Measurements from ENCODE around the gene LAMA1.

Gene LAMA1

DNA sequence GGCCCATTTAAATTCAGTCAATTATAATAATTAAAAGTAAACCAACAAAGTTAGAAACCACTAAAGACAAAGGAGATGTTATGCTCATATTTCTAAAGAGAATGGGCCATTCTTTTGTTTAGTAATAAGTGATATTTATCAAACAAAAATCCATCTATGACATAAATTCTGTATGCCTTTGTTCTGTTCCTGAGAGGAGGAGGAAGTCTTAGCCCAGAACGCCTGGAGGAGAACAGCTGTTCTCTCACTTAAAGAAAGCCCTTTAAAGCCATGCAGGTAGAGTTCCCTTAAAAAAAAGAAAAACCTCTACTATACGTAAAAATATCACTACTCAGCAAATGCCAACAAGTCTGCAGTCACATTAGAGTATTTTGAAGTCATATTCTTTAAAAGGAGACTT is 15.5 kb downstream of the LAMA1 start:
- no peak overlapping the region for H2BK12ac ChIP-seq (ENCODE audit: low read length)
- H3K9me3 ChIP-seq (replicated peaks in 1 of 2; ENCODE audit: control insufficient read depth in 2 of 2, insufficient read depth in 1 of 2, low read depth in 1 of 2, low read length in 2 of 2) = peaks cover 0 to 24% of the 10 kb centered on the region in 2 donors
- no peak overlapping the region for H2BK120ac ChIP-seq (ENCODE audit: low read depth, low read length)
- WGBS, 2 donors (ENCODE audit: extremely low coverage in 2 of 2, insufficient read length in 2 of 2, insufficient replicate concordance in 1 of 2) = no CpG with 5 or more reads among the region's 2 CpGs
- no peak overlapping the region for H2AK5ac ChIP-seq (ENCODE audit: low read depth, low read length)
- no peak overlapping the region for H3K27ac ChIP-seq (replicated peaks; ENCODE audit: low read length)
- H3K79me1 ChIP-seq (ENCODE audit: low read depth, low read length) = peaks cover 10% of the 10 kb centered on the region
- no peak overlapping the region for H2BK15ac ChIP-seq (ENCODE audit: low read length)
- H3K36me3 ChIP-seq (replicated peaks in 1 of 2; ENCODE audit: control insufficient read depth in 2 of 2, insufficient read depth in 2 of 2, low read length in 2 of 2) = peaks cover 1 to 23% of the 10 kb centered on the region in 2 donors
- H3K23ac ChIP-seq (ENCODE audit: low read depth, low read length, poor library complexity) = no peak overlapping the region
- no peak overlapping the region for H3K4me2 ChIP-seq (ENCODE audit: insufficient read depth, low read length, poor library complexity, severe bottlenecking)
- H3K27me3 ChIP-seq (ENCODE audit: control insufficient read depth in 3 of 3, insufficient read depth in 3 of 3, low read depth in 1 of 3, low read length in 3 of 3) = no peaks in the 10 kb centered on the region
- no peak overlapping the region for H4K91ac ChIP-seq (ENCODE audit: low read depth, low read length, poor library complexity)
- H3K4me3 ChIP-seq (ENCODE audit: low read length in 2 of 2) = no peak overlapping the region
- no peak overlapping the region for H3K18ac ChIP-seq (ENCODE audit: low read length)
- no peak for DNase-seq (ENCODE audit: low spot score)
- H4K8ac ChIP-seq (ENCODE audit: low read depth, low read length) = no peak overlapping the region
- no peak overlapping the region for H3K9ac ChIP-seq (ENCODE audit: low read depth, low read length, poor library complexity)
- H3K14ac ChIP-seq (ENCODE audit: low read length) = no peak overlapping the region
- no peak overlapping the region for H2AFZ ChIP-seq (ENCODE audit: low read length)
- H3K4ac ChIP-seq (ENCODE audit: low read length) = no peak overlapping the region
- peaks cover 0 to 2% of the 10 kb centered on the region in 2 donors for H3K4me1 ChIP-seq (ENCODE audit: control insufficient read depth in 2 of 2, insufficient read depth in 1 of 2, low read depth in 1 of 2, low read length in 2 of 2)
- H2BK5ac ChIP-seq (ENCODE audit: low read length) = no peak overlapping the region

DNA sequence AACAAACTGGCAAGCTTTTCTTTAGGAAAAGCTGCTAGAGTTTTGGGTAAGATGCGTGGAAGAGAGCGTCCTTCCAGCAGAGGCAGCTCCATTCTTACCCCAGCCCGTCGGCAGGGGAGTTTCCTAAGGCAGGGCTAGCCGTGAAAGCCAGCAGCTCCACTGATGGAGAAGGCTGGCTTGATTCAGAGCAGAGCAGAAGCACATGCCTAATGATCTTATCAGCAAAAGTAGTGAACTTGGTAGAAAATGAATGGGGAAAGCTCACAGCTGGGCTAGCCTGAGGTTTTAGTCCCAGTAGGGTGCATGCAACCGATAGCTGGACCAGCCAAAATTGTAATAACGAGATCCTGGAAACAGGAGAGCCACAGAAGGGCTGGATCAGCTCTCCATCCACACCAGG is 20.8 kb downstream of the LAMA1 start:
- Histone ChIP-seq H3K18ac (ENCODE audit: low read length) (no peak overlapping the region), H4K8ac (ENCODE audit: low read depth, low read length) (no peak overlapping the region), H2BK5ac (ENCODE audit: low read length) (no peak overlapping the region), H2BK120ac (ENCODE audit: low read depth, low read length) (no peak overlapping the region), H2BK15ac (ENCODE audit: low read length) (no peak overlapping the region), H3K14ac (ENCODE audit: low read length) (no peak overlapping the region), H2AFZ (ENCODE audit: low read length) (no peak overlapping the region), H3K79me1 (ENCODE audit: low read depth, low read length) (peaks cover 6% of the 10 kb centered on the region), H2AK5ac (ENCODE audit: low read depth, low read length) (no peak overlapping the region), H3K27me3 (ENCODE audit: control insufficient read depth in 3 of 3, insufficient read depth in 3 of 3, low read depth in 1 of 3, low read length in 3 of 3) (no peaks in the 10 kb centered on the region), H3K36me3 (replicated peaks in 1 of 2; ENCODE audit: control insufficient read depth in 2 of 2, insufficient read depth in 2 of 2, low read length in 2 of 2) (peaks cover 2 to 30% of the 10 kb centered on the region in 2 donors), H3K23ac (ENCODE audit: low read depth, low read length, poor library complexity) (no peak overlapping the region), H3K27ac (replicated peaks; ENCODE audit: low read length) (no peak overlapping the region), H3K4me3 (ENCODE audit: low read length in 2 of 2) (no peak overlapping the region), H3K9ac (ENCODE audit: low read depth, low read length, poor library complexity) (no peak overlapping the region), H2BK12ac (ENCODE audit: low read length) (no peak overlapping the region), H3K4me1 (ENCODE audit: control insufficient read depth in 2 of 2, insufficient read depth in 1 of 2, low read depth in 1 of 2, low read length in 2 of 2) (peaks cover 0 to 6% of the 10 kb centered on the region in 2 donors), H3K4me2 (ENCODE audit: insufficient read depth, low read length, poor library complexity, severe bottlenecking) (no peak overlapping the region), H4K91ac (ENCODE audit: low read depth, low read length, poor library complexity) (no peak overlapping the region), H3K4ac (ENCODE audit: low read length) (no peak overlapping the region), H3K9me3 (replicated peaks in 1 of 2; ENCODE audit: control insufficient read depth in 2 of 2, insufficient read depth in 1 of 2, low read depth in 1 of 2, low read length in 2 of 2) (peaks cover 0 to 29% of the 10 kb centered on the region in 2 donors)
- WGBS, 2 donors (ENCODE audit: extremely low coverage in 2 of 2, insufficient read length in 2 of 2, insufficient replicate concordance in 1 of 2) = no CpG with 5 or more reads among the region's 7 CpGs
- DNase-seq (ENCODE audit: low spot score) = no peak

DNA sequence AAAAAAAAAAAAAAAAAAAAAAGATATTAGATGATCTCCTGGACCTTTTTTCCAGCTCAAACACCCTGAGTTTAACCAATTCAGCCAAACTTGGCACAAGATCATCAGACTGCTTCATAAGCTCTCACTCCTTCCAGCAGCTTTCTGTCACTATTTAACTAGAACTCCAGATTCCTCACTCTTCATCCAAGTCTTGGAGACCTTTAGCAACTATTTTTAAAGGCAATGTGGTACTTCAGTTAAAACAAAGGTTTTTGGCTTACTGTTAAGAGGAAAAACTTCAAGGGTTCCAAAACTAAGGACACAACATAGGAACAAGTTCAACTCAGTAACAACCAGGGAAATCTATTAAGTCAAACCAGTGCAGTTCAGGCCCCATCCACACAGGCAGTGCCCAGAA is 23.2 kb downstream of the LAMA1 start:
- Histone ChIP-seq H3K4me3 (ENCODE audit: low read length in 2 of 2) (no peak overlapping the region), H3K23ac (ENCODE audit: low read depth, low read length, poor library complexity) (no peak overlapping the region), H2BK120ac (ENCODE audit: low read depth, low read length) (no peak overlapping the region), H3K4me2 (ENCODE audit: insufficient read depth, low read length, poor library complexity, severe bottlenecking) (no peak overlapping the region), H3K9me3 (replicated peaks in 1 of 2; ENCODE audit: control insufficient read depth in 2 of 2, insufficient read depth in 1 of 2, low read depth in 1 of 2, low read length in 2 of 2) (peaks cover 0 to 10% of the 10 kb centered on the region in 2 donors), H3K4me1 (ENCODE audit: control insufficient read depth in 2 of 2, insufficient read depth in 1 of 2, low read depth in 1 of 2, low read length in 2 of 2) (peaks cover 9 to 13% of the 10 kb centered on the region in 2 donors), H3K4ac (ENCODE audit: low read length) (no peak overlapping the region), H3K18ac (ENCODE audit: low read length) (no peak overlapping the region), H2BK12ac (ENCODE audit: low read length) (no peak overlapping the region), H4K8ac (ENCODE audit: low read depth, low read length) (no peak overlapping the region), H3K36me3 (replicated peaks in 1 of 2; ENCODE audit: control insufficient read depth in 2 of 2, insufficient read depth in 2 of 2, low read length in 2 of 2) (peaks cover 2 to 20% of the 10 kb centered on the region in 2 donors), H2AFZ (ENCODE audit: low read length) (no peak overlapping the region), H3K27ac (replicated peaks; ENCODE audit: low read length) (no peak overlapping the region), H2BK15ac (ENCODE audit: low read length) (no peak overlapping the region), H3K14ac (ENCODE audit: low read length) (no peak overlapping the region), H4K91ac (ENCODE audit: low read depth, low read length, poor library complexity) (no peak overlapping the region), H2AK5ac (ENCODE audit: low read depth, low read length) (no peak overlapping the region), H3K9ac (ENCODE audit: low read depth, low read length, poor library complexity) (no peak overlapping the region), H3K27me3 (ENCODE audit: control insufficient read depth in 3 of 3, insufficient read depth in 3 of 3, low read depth in 1 of 3, low read length in 3 of 3) (no peaks in the 10 kb centered on the region), H3K79me1 (ENCODE audit: low read depth, low read length) (peaks cover 6% of the 10 kb centered on the region), H2BK5ac (ENCODE audit: low read length) (no peak overlapping the region)
- DNase-seq (ENCODE audit: low spot score) = no peak

DNA sequence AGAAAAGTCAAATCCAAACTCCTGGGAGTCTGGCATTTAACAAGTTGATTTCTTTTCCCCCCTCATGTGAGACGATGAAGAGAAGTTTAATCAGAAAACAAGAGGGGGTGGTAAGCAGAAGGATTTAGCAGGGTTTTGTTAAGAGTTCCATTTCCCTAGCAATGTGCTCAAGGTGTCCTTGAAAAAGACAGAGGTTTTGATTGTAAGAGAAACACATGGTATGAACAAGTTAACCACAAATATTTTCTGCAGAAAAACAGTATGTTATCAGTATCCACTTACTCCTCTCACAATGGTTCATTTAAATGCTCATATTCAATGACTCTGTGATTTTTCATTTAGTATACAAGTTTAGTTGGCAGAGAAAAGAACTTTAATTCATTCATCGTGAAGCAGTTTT is 26.8 kb downstream of the LAMA1 start:
- no peak for DNase-seq (ENCODE audit: low spot score)

More for the DNA sequence above, 26.8 kb downstream of the LAMA1 start:
- no peak overlapping the region for H3K14ac ChIP-seq (ENCODE audit: low read length)
- peaks cover 3 to 24% of the 10 kb centered on the region in 2 donors for H3K36me3 ChIP-seq (replicated peaks in 1 of 2; ENCODE audit: control insufficient read depth in 2 of 2, insufficient read depth in 2 of 2, low read length in 2 of 2)
- H3K4me3 ChIP-seq (ENCODE audit: low read length in 2 of 2) = no peak overlapping the region
- peaks cover 4% of the 10 kb centered on the region for H3K79me1 ChIP-seq (ENCODE audit: low read depth, low read length)
- no peak overlapping the region for H2BK5ac ChIP-seq (ENCODE audit: low read length)
- no peak overlapping the region for H3K27ac ChIP-seq (replicated peaks; ENCODE audit: low read length)
- H3K27me3 ChIP-seq (ENCODE audit: control insufficient read depth in 3 of 3, insufficient read depth in 3 of 3, low read depth in 1 of 3, low read length in 3 of 3) = no peaks in the 10 kb centered on the region
- no peak overlapping the region for H3K18ac ChIP-seq (ENCODE audit: low read length)
- H3K4me1 ChIP-seq (ENCODE audit: control insufficient read depth in 2 of 2, insufficient read depth in 1 of 2, low read depth in 1 of 2, low read length in 2 of 2) = peaks cover 9 to 19% of the 10 kb centered on the region in 2 donors
- no peak overlapping the region for H3K23ac ChIP-seq (ENCODE audit: low read depth, low read length, poor library complexity)
- peaks cover 0 to 3% of the 10 kb centered on the region in 2 donors for H3K9me3 ChIP-seq (replicated peaks in 1 of 2; ENCODE audit: control insufficient read depth in 2 of 2, insufficient read depth in 1 of 2, low read depth in 1 of 2, low read length in 2 of 2)
- H2BK120ac ChIP-seq (ENCODE audit: low read depth, low read length) = no peak overlapping the region
- H2BK15ac ChIP-seq (ENCODE audit: low read length) = no peak overlapping the region
- H3K4me2 ChIP-seq (ENCODE audit: insufficient read depth, low read length, poor library complexity, severe bottlenecking) = no peak overlapping the region
- H3K9ac ChIP-seq (ENCODE audit: low read depth, low read length, poor library complexity) = no peak overlapping the region
- H4K91ac ChIP-seq (ENCODE audit: low read depth, low read length, poor library complexity) = no peak overlapping the region
- no peak overlapping the region for H2BK12ac ChIP-seq (ENCODE audit: low read length)
- H2AK5ac ChIP-seq (ENCODE audit: low read depth, low read length) = no peak overlapping the region
- no CpG with 5 or more reads among the region's 2 CpGs for WGBS, 2 donors (ENCODE audit: extremely low coverage in 2 of 2, insufficient read length in 2 of 2, insufficient replicate concordance in 1 of 2)
- no peak overlapping the region for H2AFZ ChIP-seq (ENCODE audit: low read length)
- H4K8ac ChIP-seq (ENCODE audit: low read depth, low read length) = no peak overlapping the region
- no peak overlapping the region for H3K4ac ChIP-seq (ENCODE audit: low read length)
